Peyer's patch (tissue), 4 donors: Measurements from ENCODE around the gene CXCL6.

Experiments
- CTCF ChIP-seq, 6 experiments: fragments of 450-650 bp in 4 of 6; fragments of 200-600 bp in 2 of 6; sonication (generic) in 1 of 6; IDR thresholded peaks; one replicate each; pipeline ENCODE4 v1.5.1; 2017 to 2019; ENCODE audit warnings: antibody characterized with exemption in 6 of 6, mild to moderate bottlenecking in 3 of 6, moderate library complexity in 1 of 6
- POLR2A ChIP-seq, 2 donors: fragments of 450-650 bp; IDR thresholded peaks; one replicate each; pipeline ENCODE4 v1.5.1; 2017; ENCODE audit warnings: antibody characterized with exemption in 2 of 2, mild to moderate bottlenecking in 2 of 2, moderate library complexity in 2 of 2

GRCh38 chr4:73828956-73829355 lies 7.5 kb upstream of the CXCL6 start:
- TF ChIP-seq CTCF (IDR thresholded peaks at IDR 0.05): no peak
- no peak for TF ChIP-seq POLR2A (IDR thresholded peaks at IDR 0.05)
